IMR-90 (cell line): ENCODE results near the gene RIMOC1. TPM values are rescaled to one million over a fixed set of nuclear protein-coding genes. Genes with fewer than 3 reads are reported as not detected.

Experiments used
- ATAC-seq: fragments of 200-7000 bp; cut with Tn5 transposase; 2 replicates; pipeline ENCODE4 v1.9.1; 2020; ENCODE audit warnings: low read depth, mild to moderate bottlenecking, moderate library complexity
- BruUV-seq: library from RNA; stranded (reverse); fragments of 400-500 nt; replicated peaks from 2 replicates; lab custom pipeline; 2021; lab: Mats Ljungman, UMichigan
- CTCF ChIA-PET: fragments of 300-600 bp; formaldehyde crosslinking; extraction: SDS; loops from one replicate; lab custom pipeline; 2021; ENCODE audit warnings: antibody characterized with exemption; lab: Yijun Ruan, JAX
- POLR2A ChIA-PET: fragments of 300-600 bp; sonication (Branson Sonifier 250); formaldehyde crosslinking; loops from one replicate; lab custom pipeline; 2022; ENCODE audit warnings: antibody characterized with exemption; ENCODE audit not compliant: unreplicated experiment; lab: Charles Lee
- DNase-seq: peaks from one replicate; pipeline ENCODE4 v3.0.0; 2013
- H2AFZ ChIP-seq: replicated peaks from 2 replicates; pipeline ENCODE3; 2013; ENCODE audit warnings: low read length, mild to moderate bottlenecking; ENCODE audit not compliant: poor library complexity
- H2AK5ac ChIP-seq: 2 replicates; pipeline ENCODE4 v1.6.1; 2013; ENCODE audit warnings: low read depth, low read length, inconsistent platforms
- H2AK9ac ChIP-seq: replicated peaks from 2 replicates; pipeline ENCODE3; 2013; ENCODE audit warnings: mild to moderate bottlenecking, low read depth, low read length, moderate library complexity; ENCODE audit not compliant: poor library complexity
- H2BK120ac ChIP-seq: 2 replicates; pipeline ENCODE4 v1.6.1; 2013; ENCODE audit warnings: low read depth, low read length, inconsistent platforms
- H2BK15ac ChIP-seq: 3 replicates; pipeline ENCODE4 v1.6.1; 2013; ENCODE audit warnings: low read depth, low read length, inconsistent platforms
- H2BK20ac ChIP-seq: 2 replicates; pipeline ENCODE4 v1.6.1; 2013; ENCODE audit warnings: low read depth, mild to moderate bottlenecking, inconsistent platforms, low read length, moderate library complexity
- H2BK5ac ChIP-seq: 2 replicates; pipeline ENCODE4 v1.6.1; 2013; ENCODE audit warnings: mild to moderate bottlenecking, low read depth, low read length, inconsistent platforms; ENCODE audit not compliant: poor library complexity, severe bottlenecking
- H3K14ac ChIP-seq: replicated peaks from 2 replicates; pipeline ENCODE4 v1.6.1; 2013; ENCODE audit warnings: low read depth, low read length, inconsistent platforms
- H3K18ac ChIP-seq: 2 replicates; pipeline ENCODE4 v1.6.1; 2013; ENCODE audit warnings: low read depth, low read length, control low read depth
- H3K23ac ChIP-seq: 2 replicates; pipeline ENCODE4 v1.6.1; 2013; ENCODE audit warnings: low read depth, low read length, inconsistent platforms
- H3K27ac ChIP-seq: 2 replicates; pipeline ENCODE4 v1.5.1; 2013; ENCODE audit warnings: mild to moderate bottlenecking, control low read depth, low read length; ENCODE audit not compliant: insufficient read depth
- H3K27me3 ChIP-seq: 2 replicates; pipeline ENCODE4 v1.6.1; 2013; ENCODE audit warnings: low read length; ENCODE audit not compliant: control insufficient read depth, insufficient read depth
- H3K36me3 ChIP-seq: 2 replicates; pipeline ENCODE4 v1.6.1; 2013; ENCODE audit warnings: low read length, mixed read lengths; ENCODE audit not compliant: control insufficient read depth, insufficient read depth
- H3K4ac ChIP-seq: 2 replicates; pipeline ENCODE4 v1.6.1; 2013; ENCODE audit warnings: low read depth, low read length, inconsistent platforms
- H3K4me1 ChIP-seq: 2 replicates; pipeline ENCODE4 v1.6.1; 2013; ENCODE audit warnings: low read length, mixed read lengths; ENCODE audit not compliant: control insufficient read depth, insufficient read depth
- H3K4me2 ChIP-seq: 2 replicates; pipeline ENCODE4 v1.6.1; 2013; ENCODE audit warnings: low read depth, mild to moderate bottlenecking, control low read depth, low read length, moderate library complexity
- H3K4me3 ChIP-seq: 2 replicates; pipeline ENCODE4 v1.5.1; 2013; ENCODE audit warnings: low read depth, mild to moderate bottlenecking, control low read depth, low read length, moderate library complexity; ENCODE audit not compliant: insufficient read depth
- H3K56ac ChIP-seq: 2 replicates; pipeline ENCODE4 v1.6.1; 2013; ENCODE audit warnings: low read length, inconsistent platforms; ENCODE audit not compliant: insufficient read depth; ENCODE audit errors: extremely low read depth
- H3K79me1 ChIP-seq, 2 experiments: 2 replicates each; pipeline ENCODE4 v1.6.1; 2013; ENCODE audit warnings: low read length in 2 of 2, inconsistent platforms in 1 of 2, low read depth in 1 of 2
- H3K9ac ChIP-seq: 2 replicates; pipeline ENCODE4 v1.6.1; 2013; ENCODE audit warnings: low read depth, low read length, control low read depth
- H3K9me1 ChIP-seq: 2 replicates; pipeline ENCODE4 v1.6.1; 2013; ENCODE audit warnings: low read length, inconsistent platforms; ENCODE audit not compliant: insufficient read depth
- H3K9me3 ChIP-seq: 2 replicates; pipeline ENCODE4 v1.6.1; 2013; ENCODE audit warnings: low read length; ENCODE audit not compliant: control insufficient read depth, insufficient read depth
- H4K20me1 ChIP-seq: 2 replicates; pipeline ENCODE4 v1.6.1; 2013; ENCODE audit warnings: low read length, inconsistent platforms; ENCODE audit not compliant: insufficient read depth
- H4K5ac ChIP-seq: 2 replicates; pipeline ENCODE4 v1.6.1; 2013; ENCODE audit warnings: mild to moderate bottlenecking, low read depth, low read length, control low read depth
- H4K8ac ChIP-seq, 2 experiments: 2 replicates each; pipeline ENCODE4 v1.6.1; 2013; ENCODE audit warnings: low read depth in 2 of 2, low read length in 2 of 2, control low read depth in 1 of 2, inconsistent platforms in 1 of 2
- H4K91ac ChIP-seq: 2 replicates; pipeline ENCODE4 v1.6.1; 2013; ENCODE audit warnings: low read depth, low read length, inconsistent platforms; ENCODE audit not compliant: insufficient read depth
- MAFK ChIP-seq: IDR thresholded peaks from 2 replicates; pipeline ENCODE4 v1.6.1; 2012; ENCODE audit warnings: low read depth, low read length, improper control_type of control experiment
- dilution Hi-C: fragments of 300-500 bp; cut with HindIII; formaldehyde crosslinking; loops from one replicate; pipeline ENCODE4 v1.14.3; 2018; ENCODE audit warnings: low sequenced_read_pairs; ENCODE audit not compliant: unreplicated experiment
- in situ Hi-C: fragments of 300-500 bp; cut with MboI; formaldehyde crosslinking; loops from 3 replicates; pipeline ENCODE4 v1.14.3; 2019; ENCODE audit warnings: low sequenced_read_pairs, inconsistent platforms, mixed read lengths
- intact Hi-C: fragments of 100-400 bp; cut with micrococcal nuclease; formaldehyde crosslinking; loops from 2 replicates; pipeline ENCODE4 v1.10.0; 2022
- polyA plus RNA-seq, 3 experiments: library from polyadenylated mRNA; depleted of rRNA; stranded (reverse); fragments of >200 nt; gene quantifications; 2 replicates each; pipeline ENCODE4 v1.2.3, GENCODE V29; 2012; ENCODE audit warnings: low replicate concordance in 1 of 3
- total RNA-seq: library from RNA; depleted of rRNA; stranded (reverse); fragments of >200 nt; gene quantifications from 2 replicates; pipeline ENCODE4 v1.2.3, GENCODE V29; 2012

The RIMOC1 gene
- total and polyA plus RNA-seq, 2 of the 4 experiments (the other 2 are of a cell fraction), result 4.1 to 9.0 TPM

GRCh38 chr5:41892031-41892430 lies 12.1 kb upstream of the RIMOC1 start:
- CTCF ChIA-PET, result no interaction called here

More at GRCh38 chr5:41892031-41892430, 12.1 kb upstream of the RIMOC1 start:
- intact Hi-C loops, result no loop called here
- H3K36me3 ChIP-seq, result no peaks in the 10 kb centered on the region
- no peak overlapping the region for H2AK5ac ChIP-seq
- no peaks in the 10 kb centered on the region for H3K4me1 ChIP-seq
- H4K20me1 ChIP-seq, result no peaks in the 10 kb centered on the region
- H2AFZ ChIP-seq, result no peak overlapping the region
- no peak overlapping the region for H3K14ac ChIP-seq
- H3K27ac ChIP-seq, result no peak overlapping the region
- H3K9me3 ChIP-seq, result no peaks in the 10 kb centered on the region
- H3K4ac ChIP-seq, result no peak overlapping the region
- TF ChIP-seq MAFK, result no peak
- H4K91ac ChIP-seq, result no peak overlapping the region
- H2BK20ac ChIP-seq, result no peak overlapping the region
- no peak overlapping the region for H3K4me2 ChIP-seq
- H3K9ac ChIP-seq, result no peak overlapping the region
- in situ Hi-C loops, result no loop called here
- no peak overlapping the region for H3K23ac ChIP-seq
- H3K79me1 ChIP-seq, result no peaks in the 10 kb centered on the region
- H3K56ac ChIP-seq, result no peak overlapping the region
- no peak overlapping the region for H2BK5ac ChIP-seq
- H3K4me3 ChIP-seq, result no peak overlapping the region
- POLR2A ChIA-PET, result no interaction called here
- H4K5ac ChIP-seq, result no peak overlapping the region
- H3K18ac ChIP-seq, result no peak overlapping the region
- H2BK15ac ChIP-seq, result no peak overlapping the region
- no peaks in the 10 kb centered on the region for H3K9me1 ChIP-seq
- no peak for ATAC-seq
- DNase-seq, result no peak
- dilution Hi-C loops, result no loop called here
- no peak overlapping the region for H2BK120ac ChIP-seq
- H2AK9ac ChIP-seq, result no peak overlapping the region
- no TSS peak for BruUV-seq
- no peak overlapping the region for H4K8ac ChIP-seq
- H3K27me3 ChIP-seq, result peaks cover 8% of the 10 kb centered on the region
